OCI-LY3 (cell line): Measurements from ENCODE around the gene EID2.

Experiments
- H2AFZ ChIP-seq: fragments of 200-600, 300-600 bp; shearing (Covaris generic); 2 replicates; pipeline ENCODE4 v1.6.0; 2014; ENCODE audit warnings: antibody characterized with exemption, low read depth, low read length
- H3K27ac ChIP-seq: fragments of 200-600, 300-600 bp; sonication (generic); 2 replicates; pipeline ENCODE4 v1.5.1; 2014; ENCODE audit warnings: mild to moderate bottlenecking, low read length, moderate library complexity, mixed read lengths
- H3K27me3 ChIP-seq: fragments of 200-600, 300-600 bp; sonication (generic); 2 replicates; pipeline ENCODE4 v1.6.1; 2014; ENCODE audit warnings: low read depth, low read length, mixed read lengths
- H3K36me3 ChIP-seq: fragments of 200-600, 300-600 bp; sonication (generic); replicated peaks from 2 replicates; pipeline ENCODE3; 2014; ENCODE audit warnings: low read depth, low read length, mixed read lengths
- H3K4me1 ChIP-seq: fragments of 300-600, 200-600 bp; sonication (generic); 2 replicates; pipeline ENCODE4 v1.6.1; 2014; ENCODE audit warnings: low read length, mixed read lengths
- H3K4me2 ChIP-seq: fragments of 200-600, 300-600 bp; sonication (generic); 2 replicates; pipeline ENCODE4 v1.6.1; 2014; ENCODE audit warnings: low read length, mixed read lengths
- H3K4me3 ChIP-seq: fragments of 300-600, 200-600 bp; sonication (generic); 2 replicates; pipeline ENCODE4 v1.5.1; 2014; ENCODE audit warnings: antibody characterized with exemption, mild to moderate bottlenecking, low read length, moderate library complexity
- H3K79me2 ChIP-seq: fragments of 300-600, 200-600 bp; shearing (Covaris generic); 2 replicates; pipeline ENCODE4 v1.6.1; 2014; ENCODE audit warnings: mild to moderate bottlenecking, low read length, mixed read lengths
- H3K9ac ChIP-seq: fragments of 300-600, 200-600 bp; shearing (Covaris generic); 2 replicates; pipeline ENCODE4 v1.6.0; 2014; ENCODE audit warnings: mild to moderate bottlenecking, low read length, moderate library complexity
- H3K9me3 ChIP-seq: fragments of 200-600, 300-600 bp; shearing (Covaris generic); 2 replicates; pipeline ENCODE4 v1.6.1; 2014; ENCODE audit warnings: low read length, mixed read lengths; ENCODE audit not compliant: insufficient read depth
- H4K20me1 ChIP-seq: fragments of 200-600, 300-600 bp; sonication (generic); 2 replicates; pipeline ENCODE4 v1.6.1; 2016; ENCODE audit warnings: low read length, mixed read lengths; ENCODE audit not compliant: insufficient read depth
- CTCF ChIP-seq: fragments of 200-600, 300-600 bp; sonication (generic); IDR thresholded peaks from 2 replicates; pipeline ENCODE4 v1.5.1; 2014; ENCODE audit warnings: antibody characterized with exemption, low read length, low read depth
- EZH2phosphoT487 ChIP-seq: fragments of 200-600 bp; shearing (Covaris generic); IDR thresholded peaks from 2 replicates; pipeline ENCODE4 v1.6.1; 2018; ENCODE audit warnings: antibody characterized with exemption, mixed run types, low read depth

Gene EID2

GRCh38 chr19:39494661-39495060, 45.3 kb downstream of the EID2 start:
- no peaks in the 10 kb centered on the region for H4K20me1 ChIP-seq
- H3K36me3 ChIP-seq, result peaks cover 6% of the 10 kb centered on the region
- H3K4me2 ChIP-seq, result no peak overlapping the region
- no peak overlapping the region for H3K27ac ChIP-seq
- peaks cover 10% of the 10 kb centered on the region for H3K4me1 ChIP-seq
- no peak overlapping the region for H3K9ac ChIP-seq
- H2AFZ ChIP-seq, result no peak overlapping the region
- no peak overlapping the region for H3K4me3 ChIP-seq
- no peak for TF ChIP-seq CTCF
- no peak for TF ChIP-seq EZH2phosphoT487
- H3K9me3 ChIP-seq, result no peaks in the 10 kb centered on the region
- no peaks in the 10 kb centered on the region for H3K79me2 ChIP-seq
- H3K27me3 ChIP-seq, result peaks cover 9% of the 10 kb centered on the region

DNA sequence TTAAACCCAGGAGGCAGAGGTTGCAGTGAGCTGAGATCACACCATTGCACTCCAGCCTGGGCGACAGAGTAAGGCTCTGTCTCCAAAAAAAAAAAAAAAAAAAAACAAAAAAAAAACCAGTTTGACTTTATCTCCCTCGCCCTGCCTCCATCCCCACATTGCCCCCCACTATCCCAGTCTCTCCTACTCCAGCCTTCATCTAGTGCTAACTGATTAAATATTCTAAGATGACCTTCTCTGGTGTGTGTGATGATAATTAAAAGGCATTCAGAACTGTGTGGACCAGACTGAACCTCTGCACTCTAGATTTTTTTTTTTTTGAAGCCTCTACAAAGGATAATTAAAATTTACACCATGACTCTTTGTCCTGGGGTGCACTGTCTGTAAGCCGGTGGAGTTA, 47.2 kb downstream of the EID2 start:
- Histone ChIP-seq H3K4me2 (no peak overlapping the region), H3K9me3 (no peaks in the 10 kb centered on the region), H3K36me3 (peaks cover 23% of the 10 kb centered on the region), H2AFZ (no peak overlapping the region), H3K4me1 (peaks cover 4% of the 10 kb centered on the region), H3K9ac (no peak overlapping the region), H3K79me2 (no peaks in the 10 kb centered on the region), H3K27ac (no peak overlapping the region), H4K20me1 (no peaks in the 10 kb centered on the region), H3K4me3 (no peak overlapping the region), H3K27me3 (no peaks in the 10 kb centered on the region)
- no peak for TF ChIP-seq CTCF
- no peak for TF ChIP-seq EZH2phosphoT487

GRCh38 chr19:39492225-39492624, 47.7 kb downstream of the EID2 start:
- Histone ChIP-seq H3K4me1 (no peaks in the 10 kb centered on the region), H3K79me2 (no peaks in the 10 kb centered on the region), H3K9ac (no peak overlapping the region), H3K36me3 (peaks cover 24% of the 10 kb centered on the region), H3K27ac (no peak overlapping the region), H2AFZ (no peak overlapping the region), H3K9me3 (no peaks in the 10 kb centered on the region), H3K4me3 (no peak overlapping the region), H3K4me2 (no peak overlapping the region), H3K27me3 (no peaks in the 10 kb centered on the region), H4K20me1 (no peaks in the 10 kb centered on the region)
- no peak for TF ChIP-seq EZH2phosphoT487
- TF ChIP-seq CTCF, result no peak

- no peak overlapping the region for H2AFZ ChIP-seq
- TF ChIP-seq CTCF (no peak), EZH2phosphoT487 (no peak)
- H3K4me1 ChIP-seq, result no peaks in the 10 kb centered on the region
Observed at GRCh38 chr19:39489756-39490155, 50.2 kb downstream of the EID2 start.

More at GRCh38 chr19:39489756-39490155, 50.2 kb downstream of the EID2 start:
- H3K79me2 ChIP-seq, result peaks cover 10% of the 10 kb centered on the region; the same call in 1 of the 2 replicates
- no peak overlapping the region for H3K4me2 ChIP-seq
- no peaks in the 10 kb centered on the region for H4K20me1 ChIP-seq
- H3K36me3 ChIP-seq, result peaks cover 34% of the 10 kb centered on the region
- H3K9ac ChIP-seq, result no peak overlapping the region
- no peaks in the 10 kb centered on the region for H3K9me3 ChIP-seq
- H3K4me3 ChIP-seq, result no peak overlapping the region
- H3K27ac ChIP-seq, result no peak overlapping the region
- no peaks in the 10 kb centered on the region for H3K27me3 ChIP-seq
